Measurements from ENCODE around the gene SWI5. TPM values are rescaled to one million over a fixed set of nuclear protein-coding genes. Genes with fewer than 3 reads are reported as not detected.

Gene SWI5
- total and polyA plus RNA-seq, 9 of the 15 experiments (the other 6 are each of a cell fraction or from before 2014, with no cell fraction given), result 62.8 to 133 (median 95.9) TPM

- TF ChIP-seq, protein P1, sequence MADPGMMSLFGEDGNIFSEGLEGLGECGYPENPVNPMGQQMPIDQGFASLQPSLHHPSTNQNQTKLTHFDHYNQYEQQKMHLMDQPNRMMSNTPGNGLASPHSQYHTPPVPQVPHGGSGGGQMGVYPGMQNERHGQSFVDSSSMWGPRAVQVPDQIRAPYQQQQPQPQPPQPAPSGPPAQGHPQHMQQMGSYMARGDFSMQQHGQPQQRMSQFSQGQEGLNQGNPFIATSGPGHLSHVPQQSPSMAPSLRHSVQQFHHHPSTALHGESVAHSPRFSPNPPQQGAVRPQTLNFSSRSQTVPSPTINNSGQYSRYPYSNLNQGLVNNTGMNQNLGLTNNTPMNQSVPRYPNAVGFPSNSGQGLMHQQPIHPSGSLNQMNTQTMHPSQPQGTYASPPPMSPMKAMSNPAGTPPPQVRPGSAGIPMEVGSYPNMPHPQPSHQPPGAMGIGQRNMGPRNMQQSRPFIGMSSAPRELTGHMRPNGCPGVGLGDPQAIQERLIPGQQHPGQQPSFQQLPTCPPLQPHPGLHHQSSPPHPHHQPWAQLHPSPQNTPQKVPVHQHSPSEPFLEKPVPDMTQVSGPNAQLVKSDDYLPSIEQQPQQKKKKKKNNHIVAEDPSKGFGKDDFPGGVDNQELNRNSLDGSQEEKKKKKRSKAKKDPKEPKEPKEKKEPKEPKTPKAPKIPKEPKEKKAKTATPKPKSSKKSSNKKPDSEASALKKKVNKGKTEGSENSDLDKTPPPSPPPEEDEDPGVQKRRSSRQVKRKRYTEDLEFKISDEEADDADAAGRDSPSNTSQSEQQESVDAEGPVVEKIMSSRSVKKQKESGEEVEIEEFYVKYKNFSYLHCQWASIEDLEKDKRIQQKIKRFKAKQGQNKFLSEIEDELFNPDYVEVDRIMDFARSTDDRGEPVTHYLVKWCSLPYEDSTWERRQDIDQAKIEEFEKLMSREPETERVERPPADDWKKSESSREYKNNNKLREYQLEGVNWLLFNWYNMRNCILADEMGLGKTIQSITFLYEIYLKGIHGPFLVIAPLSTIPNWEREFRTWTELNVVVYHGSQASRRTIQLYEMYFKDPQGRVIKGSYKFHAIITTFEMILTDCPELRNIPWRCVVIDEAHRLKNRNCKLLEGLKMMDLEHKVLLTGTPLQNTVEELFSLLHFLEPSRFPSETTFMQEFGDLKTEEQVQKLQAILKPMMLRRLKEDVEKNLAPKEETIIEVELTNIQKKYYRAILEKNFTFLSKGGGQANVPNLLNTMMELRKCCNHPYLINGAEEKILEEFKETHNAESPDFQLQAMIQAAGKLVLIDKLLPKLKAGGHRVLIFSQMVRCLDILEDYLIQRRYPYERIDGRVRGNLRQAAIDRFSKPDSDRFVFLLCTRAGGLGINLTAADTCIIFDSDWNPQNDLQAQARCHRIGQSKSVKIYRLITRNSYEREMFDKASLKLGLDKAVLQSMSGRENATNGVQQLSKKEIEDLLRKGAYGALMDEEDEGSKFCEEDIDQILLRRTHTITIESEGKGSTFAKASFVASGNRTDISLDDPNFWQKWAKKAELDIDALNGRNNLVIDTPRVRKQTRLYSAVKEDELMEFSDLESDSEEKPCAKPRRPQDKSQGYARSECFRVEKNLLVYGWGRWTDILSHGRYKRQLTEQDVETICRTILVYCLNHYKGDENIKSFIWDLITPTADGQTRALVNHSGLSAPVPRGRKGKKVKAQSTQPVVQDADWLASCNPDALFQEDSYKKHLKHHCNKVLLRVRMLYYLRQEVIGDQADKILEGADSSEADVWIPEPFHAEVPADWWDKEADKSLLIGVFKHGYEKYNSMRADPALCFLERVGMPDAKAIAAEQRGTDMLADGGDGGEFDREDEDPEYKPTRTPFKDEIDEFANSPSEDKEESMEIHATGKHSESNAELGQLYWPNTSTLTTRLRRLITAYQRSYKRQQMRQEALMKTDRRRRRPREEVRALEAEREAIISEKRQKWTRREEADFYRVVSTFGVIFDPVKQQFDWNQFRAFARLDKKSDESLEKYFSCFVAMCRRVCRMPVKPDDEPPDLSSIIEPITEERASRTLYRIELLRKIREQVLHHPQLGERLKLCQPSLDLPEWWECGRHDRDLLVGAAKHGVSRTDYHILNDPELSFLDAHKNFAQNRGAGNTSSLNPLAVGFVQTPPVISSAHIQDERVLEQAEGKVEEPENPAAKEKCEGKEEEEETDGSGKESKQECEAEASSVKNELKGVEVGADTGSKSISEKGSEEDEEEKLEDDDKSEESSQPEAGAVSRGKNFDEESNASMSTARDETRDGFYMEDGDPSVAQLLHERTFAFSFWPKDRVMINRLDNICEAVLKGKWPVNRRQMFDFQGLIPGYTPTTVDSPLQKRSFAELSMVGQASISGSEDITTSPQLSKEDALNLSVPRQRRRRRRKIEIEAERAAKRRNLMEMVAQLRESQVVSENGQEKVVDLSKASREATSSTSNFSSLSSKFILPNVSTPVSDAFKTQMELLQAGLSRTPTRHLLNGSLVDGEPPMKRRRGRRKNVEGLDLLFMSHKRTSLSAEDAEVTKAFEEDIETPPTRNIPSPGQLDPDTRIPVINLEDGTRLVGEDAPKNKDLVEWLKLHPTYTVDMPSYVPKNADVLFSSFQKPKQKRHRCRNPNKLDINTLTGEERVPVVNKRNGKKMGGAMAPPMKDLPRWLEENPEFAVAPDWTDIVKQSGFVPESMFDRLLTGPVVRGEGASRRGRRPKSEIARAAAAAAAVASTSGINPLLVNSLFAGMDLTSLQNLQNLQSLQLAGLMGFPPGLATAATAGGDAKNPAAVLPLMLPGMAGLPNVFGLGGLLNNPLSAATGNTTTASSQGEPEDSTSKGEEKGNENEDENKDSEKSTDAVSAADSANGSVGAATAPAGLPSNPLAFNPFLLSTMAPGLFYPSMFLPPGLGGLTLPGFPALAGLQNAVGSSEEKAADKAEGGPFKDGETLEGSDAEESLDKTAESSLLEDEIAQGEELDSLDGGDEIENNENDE (IDR thresholded peaks at IDR 0.05; ENCODE audit: low read depth, low read length), result no peak
- TF ChIP-seq YBX1 (IDR thresholded peaks at IDR 0.05) (no peak), ZNF253 (CRISPR knock-in tag; conservative IDR thresholded peaks at IDR 0.05) (no peak), ZNF436 (CRISPR knock-in tag; IDR thresholded peaks at IDR 0.05) (no peak)
- TF ChIP-seq, protein P2, sequence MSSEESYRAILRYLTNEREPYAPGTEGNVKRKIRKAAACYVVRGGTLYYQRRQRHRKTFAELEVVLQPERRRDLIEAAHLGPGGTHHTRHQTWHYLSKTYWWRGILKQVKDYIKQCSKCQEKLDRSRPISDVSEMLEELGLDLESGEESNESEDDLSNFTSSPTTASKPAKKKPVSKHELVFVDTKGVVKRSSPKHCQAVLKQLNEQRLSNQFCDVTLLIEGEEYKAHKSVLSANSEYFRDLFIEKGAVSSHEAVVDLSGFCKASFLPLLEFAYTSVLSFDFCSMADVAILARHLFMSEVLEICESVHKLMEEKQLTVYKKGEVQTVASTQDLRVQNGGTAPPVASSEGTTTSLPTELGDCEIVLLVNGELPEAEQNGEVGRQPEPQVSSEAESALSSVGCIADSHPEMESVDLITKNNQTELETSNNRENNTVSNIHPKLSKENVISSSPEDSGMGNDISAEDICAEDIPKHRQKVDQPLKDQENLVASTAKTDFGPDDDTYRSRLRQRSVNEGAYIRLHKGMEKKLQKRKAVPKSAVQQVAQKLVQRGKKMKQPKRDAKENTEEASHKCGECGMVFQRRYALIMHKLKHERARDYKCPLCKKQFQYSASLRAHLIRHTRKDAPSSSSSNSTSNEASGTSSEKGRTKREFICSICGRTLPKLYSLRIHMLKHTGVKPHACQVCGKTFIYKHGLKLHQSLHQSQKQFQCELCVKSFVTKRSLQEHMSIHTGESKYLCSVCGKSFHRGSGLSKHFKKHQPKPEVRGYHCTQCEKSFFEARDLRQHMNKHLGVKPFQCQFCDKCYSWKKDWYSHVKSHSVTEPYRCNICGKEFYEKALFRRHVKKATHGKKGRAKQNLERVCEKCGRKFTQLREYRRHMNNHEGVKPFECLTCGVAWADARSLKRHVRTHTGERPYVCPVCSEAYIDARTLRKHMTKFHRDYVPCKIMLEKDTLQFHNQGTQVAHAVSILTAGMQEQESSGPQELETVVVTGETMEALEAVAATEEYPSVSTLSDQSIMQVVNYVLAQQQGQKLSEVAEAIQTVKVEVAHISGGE (CRISPR knock-in tag; IDR thresholded peaks at IDR 0.05), result no peak
- TF ChIP-seq, protein P3, sequence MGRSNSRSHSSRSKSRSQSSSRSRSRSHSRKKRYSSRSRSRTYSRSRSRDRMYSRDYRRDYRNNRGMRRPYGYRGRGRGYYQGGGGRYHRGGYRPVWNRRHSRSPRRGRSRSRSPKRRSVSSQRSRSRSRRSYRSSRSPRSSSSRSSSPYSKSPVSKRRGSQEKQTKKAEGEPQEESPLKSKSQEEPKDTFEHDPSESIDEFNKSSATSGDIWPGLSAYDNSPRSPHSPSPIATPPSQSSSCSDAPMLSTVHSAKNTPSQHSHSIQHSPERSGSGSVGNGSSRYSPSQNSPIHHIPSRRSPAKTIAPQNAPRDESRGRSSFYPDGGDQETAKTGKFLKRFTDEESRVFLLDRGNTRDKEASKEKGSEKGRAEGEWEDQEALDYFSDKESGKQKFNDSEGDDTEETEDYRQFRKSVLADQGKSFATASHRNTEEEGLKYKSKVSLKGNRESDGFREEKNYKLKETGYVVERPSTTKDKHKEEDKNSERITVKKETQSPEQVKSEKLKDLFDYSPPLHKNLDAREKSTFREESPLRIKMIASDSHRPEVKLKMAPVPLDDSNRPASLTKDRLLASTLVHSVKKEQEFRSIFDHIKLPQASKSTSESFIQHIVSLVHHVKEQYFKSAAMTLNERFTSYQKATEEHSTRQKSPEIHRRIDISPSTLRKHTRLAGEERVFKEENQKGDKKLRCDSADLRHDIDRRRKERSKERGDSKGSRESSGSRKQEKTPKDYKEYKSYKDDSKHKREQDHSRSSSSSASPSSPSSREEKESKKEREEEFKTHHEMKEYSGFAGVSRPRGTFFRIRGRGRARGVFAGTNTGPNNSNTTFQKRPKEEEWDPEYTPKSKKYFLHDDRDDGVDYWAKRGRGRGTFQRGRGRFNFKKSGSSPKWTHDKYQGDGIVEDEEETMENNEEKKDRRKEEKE (IDR thresholded peaks at IDR 0.05; ENCODE audit: borderline replicate concordance in 1 of 2, control insufficient read depth in 1 of 2, low read depth in 2 of 2, low read length in 1 of 2), result no peak
These were observed 25.9 kb upstream of the SWI5 start (continued) for GRCh38 chr9:128249908-128250838.
